HepG2 (cell line): ENCODE results near the gene HHEX. TPM values are rescaled to one million over a fixed set of nuclear protein-coding genes. Genes with fewer than 3 reads are reported as not detected.
A peak's percentile ranks its signal among the peaks of the same experiment; 100 is the strongest.

Experiments used
- ATAC-seq: fragments of 200-7000 bp; cut with Tn5 transposase; 3 replicates; pipeline ENCODE4 v1.9.1; 2020; ENCODE audit warnings: mild to moderate bottlenecking, moderate library complexity
- BruUV-seq: library from RNA; stranded (reverse); fragments of 400-500 nt; replicated peaks from 2 replicates; lab custom pipeline; 2021; lab: Mats Ljungman, UMichigan
- CTCF ChIA-PET: fragments of 300-600 bp; formaldehyde crosslinking; extraction: SDS; loops from one replicate; lab custom pipeline; 2021; ENCODE audit warnings: low total read pairs, inconsistent platforms, low intra/inter-chr PET ratio; lab: Yijun Ruan, JAX
- POLR2A ChIA-PET: fragments of 350-600 bp; sonication (Branson Sonifier 250); formaldehyde crosslinking; loops from one replicate; lab custom pipeline; 2020; ENCODE audit warnings: antibody characterized with exemption, inconsistent platforms; lab: Yijun Ruan, JAX
- DNase-seq: peaks from one replicate; pipeline ENCODE4 v3.0.0-alpha.2; 2015; ENCODE audit warnings: low spot score
- FAIRE-seq: peaks from 3 replicates; lab custom pipeline; 2011; peaks lifted over from hg19 to GRCh38; lab: Jason Lieb, UNC
- H2AFZ ChIP-seq: one replicate; pipeline ENCODE4 v1.6.1; 2011; ENCODE audit warnings: low read length, inconsistent platforms
- H3K27ac ChIP-seq: fragments of 300-600 bp; 3 replicates; pipeline ENCODE4 v1.8.0; 2011; ENCODE audit warnings: mixed run types, mild to moderate bottlenecking, mixed read lengths, low read length, inconsistent platforms; ENCODE audit not compliant: insufficient read depth; ENCODE audit errors: extremely low read length
- H3K27me3 ChIP-seq, 2 experiments: fragments of 200-600 bp in 1 of 2; 2 replicates in 1 of 2; 3 replicates in 1 of 2; pipeline versions ENCODE4 v1.6.0 to v1.8.0; 2011; ENCODE audit warnings: low read length in 2 of 2, mild to moderate bottlenecking in 2 of 2, moderate library complexity in 2 of 2, inconsistent platforms in 1 of 2; ENCODE audit not compliant: insufficient read depth in 2 of 2, control insufficient read depth in 1 of 2
- H3K36me3 ChIP-seq, 2 experiments: fragments of 200-600 bp in 1 of 2; replicated peaks in 1 of 2; 2 replicates in 1 of 2; 3 replicates in 1 of 2; pipeline versions ENCODE4 v1.5.1 to v1.8.0; 2011; ENCODE audit warnings: low read length in 2 of 2, inconsistent platforms in 1 of 2; ENCODE audit not compliant: insufficient read depth in 2 of 2, control insufficient read depth in 1 of 2
- H3K4me1 ChIP-seq: 2 replicates; pipeline ENCODE4 v1.5.1; 2012; ENCODE audit warnings: low read length, inconsistent platforms; ENCODE audit not compliant: insufficient read depth
- H3K4me2 ChIP-seq: 2 replicates; pipeline ENCODE4 v1.6.0; 2011; ENCODE audit warnings: low read depth, low read length, inconsistent platforms
- H3K4me3 ChIP-seq, 3 experiments: fragments of 200-600 bp in 1 of 3; sonication (generic), shearing (Covaris generic) in 1 of 3; replicated peaks in 1 of 3; 2 replicates each; pipeline ENCODE4 v1.5.1; 2011 to 2016; ENCODE audit warnings: low read length in 3 of 3, inconsistent platforms in 2 of 3, low read depth in 2 of 3, mild to moderate bottlenecking in 2 of 3, control low read depth in 1 of 3, mixed read lengths in 1 of 3; ENCODE audit not compliant: insufficient read depth in 1 of 3
- H3K79me2 ChIP-seq: one replicate; pipeline ENCODE4 v1.6.1; 2011; ENCODE audit warnings: low read length, inconsistent platforms; ENCODE audit not compliant: insufficient read depth
- H3K9ac ChIP-seq: 2 replicates; pipeline ENCODE4 v1.6.0; 2011; ENCODE audit warnings: mild to moderate bottlenecking, low read depth, low read length, inconsistent platforms; ENCODE audit not compliant: insufficient read depth
- H3K9me3 ChIP-seq: 2 replicates; pipeline ENCODE4 v1.5.1; 2012; ENCODE audit warnings: mild to moderate bottlenecking, low read length
- H4K20me1 ChIP-seq: 2 replicates; pipeline ENCODE4 v1.6.0; 2011; ENCODE audit warnings: inconsistent platforms, mild to moderate bottlenecking, low read length, moderate library complexity; ENCODE audit not compliant: insufficient read depth
- ETS1 ChIP-seq: sonication (generic); formaldehyde crosslinking; IDR thresholded peaks from 2 replicates; pipeline ENCODE4 v1.4.0; 2020; ENCODE audit warnings: missing genetic modification reagents
- HNF4G ChIP-seq, 2 experiments: sonication (generic) in 1 of 2; formaldehyde crosslinking in 1 of 2; IDR thresholded peaks; 2 replicates each; pipeline versions ENCODE4 v1.4.0 to v1.6.1; 2011 to 2020; ENCODE audit warnings: borderline replicate concordance in 2 of 2, low read depth in 2 of 2, mild to moderate bottlenecking in 2 of 2, low read length in 1 of 2, missing genetic modification reagents in 1 of 2, moderate library complexity in 1 of 2
- HNRNPK ChIP-seq: fragments of 200-400 bp; formaldehyde crosslinking; IDR thresholded peaks from 2 replicates; pipeline ENCODE4 v1.6.1; 2018; ENCODE audit warnings: low read length, low read depth, moderate library complexity, mild to moderate bottlenecking; ENCODE audit not compliant: poor library complexity, severe bottlenecking
- KMT2A ChIP-seq: sonication (generic); formaldehyde crosslinking; IDR thresholded peaks from 2 replicates; pipeline ENCODE4 v1.4.0; 2020; ENCODE audit warnings: missing genetic modification reagents
- MYC ChIP-seq: sonication (generic); formaldehyde crosslinking; IDR thresholded peaks from 2 replicates; pipeline ENCODE4 v1.9.0; 2021; ENCODE audit warnings: missing genetic modification reagents, borderline replicate concordance
- SAP130 ChIP-seq: IDR thresholded peaks from 2 replicates; pipeline ENCODE4 v1.6.1; 2016; ENCODE audit warnings: low read depth
- SNAI1 ChIP-seq: sonication (generic); formaldehyde crosslinking; IDR thresholded peaks from 2 replicates; pipeline ENCODE4 v1.5.0; 2020; ENCODE audit warnings: mild to moderate bottlenecking, missing genetic modification reagents, borderline replicate concordance
- TAF1 ChIP-seq: sonication (generic); formaldehyde crosslinking; IDR thresholded peaks from 2 replicates; pipeline ENCODE4 v1.4.0; 2020; ENCODE audit warnings: missing genetic modification reagents
- YEATS2 ChIP-seq: sonication (generic); formaldehyde crosslinking; IDR thresholded peaks from 2 replicates; pipeline ENCODE4 v1.4.0; 2020; ENCODE audit warnings: missing genetic modification reagents, borderline replicate concordance
- ZBTB3 ChIP-seq: sonication (generic); formaldehyde crosslinking; IDR thresholded peaks from 2 replicates; pipeline ENCODE4 v1.4.0; 2020; ENCODE audit warnings: low read depth, mild to moderate bottlenecking, moderate library complexity, missing genetic modification reagents, borderline replicate concordance
- ZBTB43 ChIP-seq: sonication (generic); formaldehyde crosslinking; conservative IDR thresholded peaks from 2 replicates; pipeline ENCODE4 v1.4.0; 2020; ENCODE audit warnings: missing genetic modification reagents
- ZNF766 ChIP-seq: sonication (generic); formaldehyde crosslinking; IDR thresholded peaks from 2 replicates; pipeline ENCODE4 v1.5.0; 2020; ENCODE audit warnings: missing genetic modification reagents, borderline replicate concordance
- ZSCAN29 ChIP-seq: sonication (generic); formaldehyde crosslinking; conservative IDR thresholded peaks from 2 replicates; pipeline ENCODE4 v1.4.0; 2020; ENCODE audit warnings: mild to moderate bottlenecking, missing genetic modification reagents
- WGBS: methylation state at CpG from one replicate; pipeline ENCODE4 v1.1.6; 2017; ENCODE audit warnings: low lambda C conversion rate; 5-methylcytosine and 5-hydroxymethylcytosine counted together
- in situ Hi-C: cut with HindIII; loops from 2 replicates; pipeline ENCODE4 v1.10.0; 2017; ENCODE audit warnings: low pct_unique_long_range_greater_than_20kb; ENCODE audit not compliant: extremely low pct_ligation_motif_present
- intact Hi-C: fragments of 100-400 bp; cut with micrococcal nuclease; formaldehyde crosslinking; loops from one replicate; pipeline ENCODE4 v1.10.0; 2022; ENCODE audit not compliant: unreplicated experiment
- polyA plus RNA-seq, 8 experiments: library from polyadenylated mRNA; depleted of rRNA in 3 of 8; stranded (reverse) in 7 of 8; unstranded in 1 of 8; fragments of >200 nt; fragmentation: Illumina TruSeq in 4 of 8; extraction: Trizol in 4 of 8; gene quantifications; 2 replicates each; pipeline versions ENCODE4 v1.2.1 to v1.2.3, GENCODE V29; 2011 to 2016; ENCODE audit warnings: low read depth in 4 of 8, missing spikeins in 1 of 8, mixed read lengths in 1 of 8; ENCODE audit not compliant: insufficient read depth in 1 of 8
- total RNA-seq, 5 experiments: library from RNA; depleted of rRNA; stranded (reverse); fragments of >200 nt; fragmentation: Illumina TruSeq; extraction: Trizol; gene quantifications; 2 replicates each; pipeline ENCODE4 v1.2.3, GENCODE V29; 2016; ENCODE audit warnings: low read depth in 1 of 5
- TF ChIP-seq, protein P1 (sequence below): sonication (generic); formaldehyde crosslinking; IDR thresholded peaks from 2 replicates; pipeline ENCODE4 v1.5.0; 2020; ENCODE audit warnings: missing genetic modification reagents, mild to moderate bottlenecking, borderline replicate concordance

HHEX gene
- total and polyA plus RNA-seq, 2 of the 13 experiments (the other 11 are each of a cell fraction or from before 2014, with no cell fraction given) = 44.5 to 48.7 TPM

GRCh38 chr10:92688927-92689662, 660 bp upstream of the HHEX start (continued):
- TF ChIP-seq ZSCAN29 (no peak), ZBTB3 (CRISPR knock-in tag) (0 out of 2 replicates have a peak, but pooled peaks have one; percentile 54), YEATS2 (CRISPR knock-in tag) (0 out of 2 replicates have a peak, but pooled peaks have one; percentile 33), SNAI1 (CRISPR knock-in tag) (peak; percentile 92), HNRNPK (no peak)

DNA sequence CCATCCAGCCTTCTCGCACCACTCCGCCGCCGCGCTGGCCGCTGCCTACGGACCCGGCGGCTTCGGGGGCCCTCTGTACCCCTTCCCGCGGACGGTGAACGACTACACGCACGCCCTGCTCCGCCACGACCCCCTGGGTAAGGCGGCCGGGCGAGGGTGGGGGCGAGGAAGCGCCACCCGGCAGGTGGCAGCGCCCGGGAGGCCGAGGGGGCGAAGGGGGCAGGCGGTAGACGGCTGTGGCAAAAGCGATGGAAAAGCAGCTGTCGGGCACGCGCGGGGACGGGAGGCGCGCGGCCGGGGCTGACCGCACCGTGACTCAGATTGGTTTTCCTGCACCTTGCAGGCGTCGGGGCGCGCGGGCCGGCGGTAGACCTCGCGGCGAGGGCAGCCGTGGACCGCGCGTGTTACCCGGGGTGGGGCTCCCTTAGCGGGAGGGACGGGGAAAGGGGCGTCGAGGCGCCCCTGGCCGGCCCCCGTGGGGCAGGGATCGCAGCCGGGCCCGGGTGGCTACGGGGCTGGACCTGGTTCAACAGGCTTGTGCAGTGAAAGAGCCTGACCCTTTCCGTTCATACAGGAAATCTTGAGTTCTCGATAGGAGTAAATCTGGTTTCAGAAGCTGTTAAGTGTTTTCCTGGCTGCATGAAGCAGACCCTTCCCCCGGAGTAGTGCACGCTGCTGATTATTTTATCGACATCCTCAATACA, 608 bp downstream of the HHEX start:
- H3K27me3 ChIP-seq = no peaks in the 10 kb centered on the region; a peak in 1 of 5 replicates
- 0% methylated on average over 14 of the region's 73 CpGs for WGBS
- H4K20me1 ChIP-seq = peaks cover 13% of the 10 kb centered on the region; the same call in 1 of the 2 replicates
- in situ Hi-C loops = no loop called here
- ATAC-seq (peak; percentile 9), FAIRE-seq (no peak), DNase-seq (no peak)
- H3K4me2 ChIP-seq = peak overlapping the region; percentile 99
- no peak overlapping the region for H2AFZ ChIP-seq
- intact Hi-C loops = no loop called here
- H3K9ac ChIP-seq = peak overlapping the region; percentile 92
- peaks cover 0 to 5% of the 10 kb centered on the region in 2 experiments; a peak in 2 of 5 replicates for H3K36me3 ChIP-seq
- peaks cover 35% of the 10 kb centered on the region for H3K4me1 ChIP-seq
- POLR2A ChIA-PET = interaction anchor here (0.8 to 2.6 kb wide), 15 partner anchors 8 to 680 kb away, joined by 3 to 27 read pairs (median 7); partner anchors contain the start of genes EXOC6 and IDE
- no TSS peak for BruUV-seq
- H3K9me3 ChIP-seq = no peaks in the 10 kb centered on the region
- peak overlapping the region; percentile 80 to 98 (median 94) for H3K4me3 ChIP-seq
- peak overlapping the region; percentile 81 for H3K27ac ChIP-seq
- CTCF ChIA-PET = no interaction called here
- H3K79me2 ChIP-seq = peaks cover 54% of the 10 kb centered on the region
- peak; percentile 63; the same call in 1 of the 2 replicates for TF ChIP-seq KMT2A
- peak; percentile 9; the same call in 1 of the 2 replicates for TF ChIP-seq TAF1
- TF ChIP-seq SAP130 (CRISPR knock-in tag) = peak; percentile 54; the same call in 1 of the 2 replicates
- 0 out of 2 replicates have a peak, but pooled peaks have one; percentile 16 for TF ChIP-seq ZBTB43 (CRISPR knock-in tag)
- peak; percentile 45; the same call in 1 of the 2 replicates for TF ChIP-seq ETS1
- peak; percentile 18; the same call in 1 of the 2 replicates for TF ChIP-seq MYC (CRISPR knock-in tag)
- TF ChIP-seq ZNF766 (CRISPR knock-in tag) = peak; percentile 19
- TF ChIP-seq HNF4G (IDR thresholded peaks at IDR 0.05; ENCODE audit: borderline replicate concordance, low read depth, low read length) = no peak
- no peak for TF ChIP-seq HNF4G (CRISPR knock-in tag; IDR thresholded peaks at IDR 0.05; ENCODE audit: borderline replicate concordance, low read depth)
- TF ChIP-seq, protein P1, sequence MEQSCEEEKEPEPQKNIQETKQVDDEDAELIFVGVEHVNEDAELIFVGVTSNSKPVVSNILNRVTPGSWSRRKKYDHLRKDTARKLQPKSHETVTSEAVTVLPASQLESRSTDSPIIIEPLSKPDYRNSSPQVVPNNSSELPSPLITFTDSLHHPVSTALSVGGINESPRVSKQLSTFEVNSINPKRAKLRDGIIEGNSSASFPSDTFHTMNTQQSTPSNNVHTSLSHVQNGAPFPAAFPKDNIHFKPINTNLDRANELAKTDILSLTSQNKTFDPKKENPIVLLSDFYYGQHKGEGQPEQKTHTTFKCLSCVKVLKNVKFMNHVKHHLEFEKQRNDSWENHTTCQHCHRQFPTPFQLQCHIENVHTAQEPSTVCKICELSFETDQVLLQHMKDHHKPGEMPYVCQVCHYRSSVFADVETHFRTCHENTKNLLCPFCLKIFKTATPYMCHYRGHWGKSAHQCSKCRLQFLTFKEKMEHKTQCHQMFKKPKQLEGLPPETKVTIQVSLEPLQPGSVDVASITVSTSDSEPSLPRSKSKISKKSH (CRISPR knock-in tag) = peak; percentile 53; the same call in 1 of the 2 replicates
